Activated naive CD4-positive, alpha-beta T cell treated with anti-CD3 and anti-CD28 coated beads, Interleukin-2, amount 10 ng/mL, durations not matched to agents 7 days and 5 days (primary cell): Measurements from ENCODE around the gene MCAT.
A peak's percentile ranks its signal among the peaks of the same experiment; 100 is the strongest.
"Not testable (repeated sequence)": the region's sequence is repeated elsewhere in the genome, so short reads cannot be mapped to it uniquely, and the experiment has no call there.

Experiments
- CTCF ChIA-PET: fragments of 350-600 bp; sonication (Branson Sonifier 250); formaldehyde crosslinking; loops from one replicate; lab custom pipeline; 2021; ENCODE audit warnings: antibody characterized with exemption; lab: Charles Lee
- DNase-seq: peaks from one replicate; pipeline ENCODE4 v3.0.0-alpha.2; 2020
- H3K27ac Mint-ChIP-seq: one replicate; pipeline ENCODE4 v1.8.0; 2021; ENCODE audit warnings: mild to moderate bottlenecking, moderate library complexity, mixed read lengths
- H3K27me3 Mint-ChIP-seq: one replicate; pipeline ENCODE4 v1.8.0; 2021; ENCODE audit warnings: mild to moderate bottlenecking, mixed read lengths
- H3K36me3 Mint-ChIP-seq: one replicate; pipeline ENCODE4 v1.8.0; 2021; ENCODE audit warnings: mixed read lengths
- H3K4me1 Mint-ChIP-seq: one replicate; pipeline ENCODE4 v1.8.0; 2021; ENCODE audit warnings: mixed read lengths
- H3K4me3 Mint-ChIP-seq: one replicate; pipeline ENCODE4 v1.8.0; 2021; ENCODE audit warnings: mild to moderate bottlenecking, moderate library complexity, mixed read lengths
- H3K9me3 Mint-ChIP-seq: one replicate; pipeline ENCODE4 v1.8.0; 2021; ENCODE audit warnings: mixed read lengths

The MCAT gene

GRCh38 chr22:43110444-43110926 lies 32.7 kb downstream of the MCAT start, which contains the start of gene BIK:
BIK (plus strand) TSS chr22:43110750; CDS start chr22:43124023, 13,273 bp downstream.
- Mint-ChIP-seq H3K27ac (no peak within 1 kb of the TSS), H3K27me3 (peaks cover 58% of the 10 kb centered on the region), H3K4me1 (peaks cover 7% of the 10 kb centered on the region), H3K36me3 (no peaks in the 10 kb centered on the region), H3K9me3 (no peaks in the 10 kb centered on the region), H3K4me3 (peak within 1 kb of the TSS; percentile 62)
- peak; percentile 69 for DNase-seq
- CTCF ChIA-PET = interaction anchor here (0.7 to 0.9 kb wide), 2 partner anchors 11 to 28 kb away, joined by 3 read pairs; no protein-coding TSS in a partner anchor

DNA sequence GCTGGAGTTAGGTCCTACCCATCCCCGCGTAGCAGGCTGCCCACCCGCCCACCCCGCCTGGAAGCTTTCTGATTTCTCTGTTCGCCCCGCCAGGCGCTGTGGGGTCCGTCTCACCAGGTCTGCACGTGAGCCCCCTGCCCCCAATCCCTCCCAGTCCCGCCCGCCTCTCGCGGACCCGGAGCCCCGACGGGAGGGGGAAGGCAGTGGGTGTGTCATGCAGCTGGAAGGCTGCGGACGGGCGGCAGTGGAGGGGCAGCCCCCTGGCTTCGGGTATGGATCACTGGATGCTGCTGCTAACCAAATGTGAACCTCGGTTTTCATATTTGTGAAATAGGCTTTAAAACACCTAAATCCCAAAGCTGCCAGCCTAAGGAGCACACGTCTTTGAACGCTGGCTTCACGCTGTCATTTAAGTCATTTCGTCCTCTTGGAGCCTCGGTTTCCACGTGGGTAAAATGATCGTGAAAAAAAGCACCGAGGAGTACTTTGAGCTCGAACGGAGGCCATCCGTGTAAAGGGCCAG lies 33.2 kb downstream of the MCAT start:
- no peak overlapping the region for H3K27ac Mint-ChIP-seq
- H3K4me3 Mint-ChIP-seq = peak overlapping the region; percentile 61
- no peaks in the 10 kb centered on the region for H3K9me3 Mint-ChIP-seq
- H3K4me1 Mint-ChIP-seq = peaks cover 7% of the 10 kb centered on the region
- no peaks in the 10 kb centered on the region for H3K36me3 Mint-ChIP-seq
- CTCF ChIA-PET = interaction anchor here (0.7 to 0.9 kb wide), 3 partner anchors 12 to 283 kb away, joined by 3 to 4 read pairs (median 3); no protein-coding TSS in a partner anchor
- peak; percentile 25 for DNase-seq
- H3K27me3 Mint-ChIP-seq = peaks cover 58% of the 10 kb centered on the region

DNA sequence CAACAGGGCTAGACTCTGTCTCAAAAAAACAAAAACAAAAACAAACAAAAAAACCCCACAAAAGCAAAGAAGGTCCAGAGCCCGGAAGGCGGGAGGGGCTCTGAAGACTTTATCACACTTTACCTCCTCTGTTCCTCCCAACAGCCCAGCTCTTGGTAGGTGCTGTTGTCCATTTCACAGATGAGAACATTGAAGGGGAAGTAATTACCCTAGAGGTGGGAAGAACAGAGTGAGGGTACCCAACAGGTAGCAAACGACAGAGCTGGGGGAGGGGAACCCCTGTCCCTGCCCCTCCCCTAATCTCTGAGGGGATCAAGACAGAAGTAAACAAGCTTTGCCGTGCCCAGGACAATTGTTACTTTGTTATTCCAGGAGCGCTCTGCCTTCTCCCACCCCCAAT lies 33.7 kb downstream of the MCAT start:
- Mint-ChIP-seq H3K4me1 (peaks cover 7% of the 10 kb centered on the region), H3K36me3 (no peaks in the 10 kb centered on the region), H3K27me3 (peaks cover 58% of the 10 kb centered on the region), H3K9me3 (no peaks in the 10 kb centered on the region), H3K27ac (no peak overlapping the region), H3K4me3 (peak overlapping the region; percentile 15)
- no peak for DNase-seq
- CTCF ChIA-PET = interaction anchor here (0.5 to 0.9 kb wide), 3 partner anchors 27 to 282 kb away, joined by 3 to 4 read pairs (median 3); no protein-coding TSS in a partner anchor

- Mint-ChIP-seq H3K4me3 (no peak overlapping the region), H3K4me1 (peaks cover 13% of the 10 kb centered on the region), H3K9me3 (no peaks in the 10 kb centered on the region), H3K27ac (no peak overlapping the region), H3K36me3 (no peaks in the 10 kb centered on the region), H3K27me3 (peaks cover 33% of the 10 kb centered on the region)
- CTCF ChIA-PET = interaction anchor here (0.6 to 0.7 kb wide), 2 partner anchors 16 to 811 kb away, joined by 3 read pairs; no protein-coding TSS in a partner anchor
- DNase-seq = no peak
These were observed 36.9 kb downstream of the MCAT start for GRCh38 chr22:43106302-43106701.

- CTCF ChIA-PET = interaction anchor here (1.4 kb wide), 1 partner anchor 13 kb away, joined by 4 read pairs; no protein-coding TSS in a partner anchor
- not testable (repeated sequence) for H3K4me3 Mint-ChIP-seq, DNase-seq, H3K9me3 Mint-ChIP-seq, H3K4me1 Mint-ChIP-seq, H3K36me3 Mint-ChIP-seq, H3K27ac Mint-ChIP-seq
- peaks cover 23% of the 10 kb centered on the region for H3K27me3 Mint-ChIP-seq
These were observed 38.2 kb downstream of the MCAT start for GRCh38 chr22:43104950-43105349.

GRCh38 chr22:43104056-43104625 lies 39.1 kb downstream of the MCAT start:
- not testable (repeated sequence) for H3K4me3 Mint-ChIP-seq, H3K27ac Mint-ChIP-seq, H3K9me3 Mint-ChIP-seq, H3K36me3 Mint-ChIP-seq, H3K4me1 Mint-ChIP-seq
- DNase-seq = peak; percentile 43
- CTCF ChIA-PET = interaction anchor here (1.4 kb wide), 1 partner anchor 12 kb away, joined by 4 read pairs; no protein-coding TSS in a partner anchor
- peaks cover 15% of the 10 kb centered on the region for H3K27me3 Mint-ChIP-seq

DNA sequence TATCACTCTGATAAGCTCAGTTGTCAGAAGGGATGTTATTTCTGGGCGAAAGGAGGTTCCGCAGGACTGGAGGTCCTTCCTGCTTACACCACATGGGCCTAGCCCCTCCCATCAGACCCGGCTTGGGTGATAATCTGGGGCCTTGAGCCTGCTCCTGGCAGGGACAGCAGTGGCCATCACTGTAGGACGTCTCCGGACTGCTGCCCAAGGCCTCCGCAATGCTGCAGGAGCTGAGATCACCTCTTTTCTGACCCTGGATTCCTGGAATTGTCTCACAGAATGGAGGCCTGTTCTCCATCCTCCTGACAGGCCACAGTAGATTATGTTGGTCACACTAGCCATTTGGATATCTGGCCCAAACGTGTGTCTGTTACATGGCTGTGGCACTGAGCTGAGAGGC lies 41.9 kb downstream of the MCAT start:
- H3K4me3 Mint-ChIP-seq = no peak overlapping the region
- peaks cover 6% of the 10 kb centered on the region for H3K27me3 Mint-ChIP-seq
- H3K9me3 Mint-ChIP-seq = peaks cover 7% of the 10 kb centered on the region
- H3K36me3 Mint-ChIP-seq = no peaks in the 10 kb centered on the region
- no peak overlapping the region for H3K27ac Mint-ChIP-seq
- no peak for DNase-seq
- CTCF ChIA-PET = interaction anchor here (1.2 kb wide), 1 partner anchor 11 kb away, joined by 4 read pairs; no protein-coding TSS in a partner anchor
- peaks cover 10% of the 10 kb centered on the region for H3K4me1 Mint-ChIP-seq

- Mint-ChIP-seq H3K4me1 (peaks cover 10% of the 10 kb centered on the region), H3K36me3 (no peaks in the 10 kb centered on the region), H3K27ac (no peak overlapping the region), H3K27me3 (peaks cover 4% of the 10 kb centered on the region), H3K4me3 (no peak overlapping the region), H3K9me3 (peaks cover 13% of the 10 kb centered on the region)
- CTCF ChIA-PET = interaction anchor here (1.2 kb wide), 1 partner anchor 10 kb away, joined by 3 read pairs; no protein-coding TSS in a partner anchor
- no peak for DNase-seq
These were observed 43.0 kb downstream of the MCAT start for GRCh38 chr22:43100225-43100624.

GRCh38 chr22:43099095-43099494 lies 44.1 kb downstream of the MCAT start:
- H3K9me3 Mint-ChIP-seq = peaks cover 13% of the 10 kb centered on the region
- DNase-seq = no peak
- no peaks in the 10 kb centered on the region for H3K36me3 Mint-ChIP-seq
- peaks cover 4% of the 10 kb centered on the region for H3K27me3 Mint-ChIP-seq
- H3K27ac Mint-ChIP-seq = no peak overlapping the region
- H3K4me3 Mint-ChIP-seq = no peak overlapping the region
- CTCF ChIA-PET = interaction anchor here (0.6 to 1.2 kb wide), 2 partner anchors 9 to 445 kb away, joined by 3 to 4 read pairs; no protein-coding TSS in a partner anchor
- peaks cover 7% of the 10 kb centered on the region for H3K4me1 Mint-ChIP-seq

- Mint-ChIP-seq H3K27ac (no peak overlapping the region), H3K36me3 (no peaks in the 10 kb centered on the region), H3K4me1 (no peaks in the 10 kb centered on the region), H3K4me3 (no peak overlapping the region), H3K27me3 (peaks cover 4% of the 10 kb centered on the region), H3K9me3 (peaks cover 13% of the 10 kb centered on the region)
- no peak for DNase-seq
- CTCF ChIA-PET = no interaction called here
These were observed 44.8 kb downstream of the MCAT start for GRCh38 chr22:43098356-43098755.

- H3K4me3 Mint-ChIP-seq = no peak overlapping the region
These were observed 46.8 kb downstream of the MCAT start for GRCh38 chr22:43096420-43096819.

DNA sequence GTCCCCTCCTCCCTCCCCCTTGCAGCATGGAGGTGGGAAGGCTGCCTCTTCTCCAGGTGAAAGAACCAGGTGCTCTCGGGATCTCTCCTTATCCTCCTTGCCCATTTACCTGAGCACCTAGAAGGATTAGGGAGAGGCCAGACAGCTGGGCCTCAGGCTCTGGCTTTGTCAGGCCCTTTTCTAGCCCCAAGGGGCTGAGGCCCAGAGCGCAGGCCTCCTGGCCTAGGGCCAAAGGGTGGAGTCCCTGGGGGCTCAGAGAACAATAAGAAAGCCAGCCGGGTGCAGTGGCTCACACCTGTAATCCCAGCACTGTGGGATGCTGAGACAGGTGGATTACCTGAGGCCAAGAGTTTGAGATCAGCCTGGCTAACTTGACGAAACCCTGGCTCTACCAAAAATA lies 48.6 kb downstream of the MCAT start:
- no peak overlapping the region for H3K4me3 Mint-ChIP-seq
- CTCF ChIA-PET = no interaction called here

More at GRCh38 chr22:43096420-43096819, 46.8 kb downstream of the MCAT start:
- DNase-seq = no peak
- Mint-ChIP-seq H3K27ac (no peak overlapping the region), H3K9me3 (peaks cover 13% of the 10 kb centered on the region), H3K4me1 (peaks cover 3% of the 10 kb centered on the region), H3K27me3 (peaks cover 12% of the 10 kb centered on the region), H3K36me3 (no peaks in the 10 kb centered on the region)
- CTCF ChIA-PET = no interaction called here

GRCh38 chr22:43094085-43094484 lies 49.1 kb downstream of the MCAT start:
- CTCF ChIA-PET = no interaction called here
- no peaks in the 10 kb centered on the region for H3K36me3 Mint-ChIP-seq
- no peak overlapping the region for H3K4me3 Mint-ChIP-seq
- peaks cover 12% of the 10 kb centered on the region for H3K4me1 Mint-ChIP-seq
- peaks cover 12% of the 10 kb centered on the region for H3K27me3 Mint-ChIP-seq
- DNase-seq = no peak
- peaks cover 13% of the 10 kb centered on the region for H3K9me3 Mint-ChIP-seq
- H3K27ac Mint-ChIP-seq = no peak overlapping the region

More for the DNA sequence above, 48.6 kb downstream of the MCAT start:
- no peak overlapping the region for H3K27ac Mint-ChIP-seq
- peaks cover 13% of the 10 kb centered on the region for H3K9me3 Mint-ChIP-seq
- DNase-seq = no peak
- peaks cover 12% of the 10 kb centered on the region for H3K27me3 Mint-ChIP-seq
- peaks cover 10% of the 10 kb centered on the region for H3K4me1 Mint-ChIP-seq
- no peaks in the 10 kb centered on the region for H3K36me3 Mint-ChIP-seq

DNA sequence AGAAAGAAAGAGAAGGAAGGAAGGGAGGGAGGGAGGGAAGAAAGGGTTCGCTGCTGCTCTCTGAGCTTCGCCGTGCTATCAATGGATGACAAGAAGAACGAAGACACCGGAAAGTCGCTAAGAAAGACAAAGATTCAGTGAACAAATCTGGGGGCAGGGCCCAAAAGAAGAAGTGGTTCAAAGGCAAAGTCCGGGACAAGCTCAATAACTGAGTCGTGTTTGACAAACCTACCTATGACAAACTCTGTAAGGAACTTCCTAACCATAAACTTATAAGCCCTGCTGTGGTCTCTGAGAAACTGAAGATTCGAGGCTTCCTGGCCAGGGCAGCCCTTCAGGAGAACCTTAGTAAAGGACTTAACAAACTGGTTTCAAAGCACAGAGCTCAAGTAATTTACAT lies 51.1 kb downstream of the MCAT start:
- Mint-ChIP-seq H3K36me3 (no peaks in the 10 kb centered on the region), H3K4me3 (no peak overlapping the region), H3K27me3 (peaks cover 8% of the 10 kb centered on the region), H3K27ac (no peak overlapping the region), H3K9me3 (peaks cover 13% of the 10 kb centered on the region), H3K4me1 (peaks cover 18% of the 10 kb centered on the region)
- DNase-seq = no peak
- CTCF ChIA-PET = interaction anchor here (0.8 to 1.4 kb wide), 4 partner anchors 13 to 471 kb away, joined by 3 to 4 read pairs (median 4); no protein-coding TSS in a partner anchor
